ENCODE measurements around the gene PSMB2.

Gene PSMB2

GRCh38 chr1:35657851-35658250, 16.5 kb upstream of the PSMB2 start:
- Histone ChIP-seq H3K4me3 (ENCODE audit: low read length) (no peak overlapping the region), H3K79me2 (ENCODE audit: low read length) (no peaks in the 10 kb centered on the region), H3K9me3 (ENCODE audit: insufficient read depth, low read length) (no peaks in the 10 kb centered on the region), H3K9ac (ENCODE audit: low read length) (no peak overlapping the region), H2AFZ (ENCODE audit: low read depth, low read length) (peak overlapping the region; percentile 56; the same call in 1 of the 2 replicates), H3K4me2 (ENCODE audit: low read length) (0 out of 2 replicates have a peak overlapping the region, but pooled peaks have one; percentile 9), H3K27me3 (ENCODE audit: low read depth, low read length) (no peaks in the 10 kb centered on the region), H3K36me3 (replicated peaks; ENCODE audit: low read depth, low read length) (no peaks in the 10 kb centered on the region), H3K27ac (ENCODE audit: low read length) (no peak overlapping the region), H3K4me1 (ENCODE audit: low read length) (peaks cover 5% of the 10 kb centered on the region), H4K20me1 (ENCODE audit: insufficient read depth, low read length) (no peaks in the 10 kb centered on the region)
- TF ChIP-seq EZH2phosphoT487 (IDR thresholded peaks at IDR 0.05; ENCODE audit: low read depth) (no peak), CTCF (IDR thresholded peaks at IDR 0.05; ENCODE audit: low read depth, low read length) (no peak)

DNA sequence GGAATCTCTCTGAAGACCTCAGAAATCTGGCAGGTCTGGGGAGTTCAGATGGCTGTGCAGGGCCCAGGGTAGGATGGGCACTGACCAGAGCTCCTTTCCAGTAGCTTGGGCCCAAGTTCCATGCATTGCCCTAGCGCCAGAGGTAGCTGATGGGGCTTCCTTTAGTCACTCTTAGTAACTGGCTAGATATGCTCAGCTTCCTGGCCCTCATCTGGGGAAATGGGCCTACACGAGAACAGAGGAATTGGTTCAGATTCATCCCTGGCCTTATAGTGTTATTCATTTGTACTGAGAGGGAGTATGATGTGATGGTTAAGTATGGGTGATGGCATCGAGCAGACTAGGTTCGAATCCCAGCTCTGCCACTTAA, 15.5 kb upstream of the PSMB2 start:
- Histone ChIP-seq H3K9me3 (ENCODE audit: insufficient read depth, low read length) (no peaks in the 10 kb centered on the region), H3K9ac (ENCODE audit: low read length) (no peak overlapping the region), H2AFZ (ENCODE audit: low read depth, low read length) (no peak overlapping the region)

GRCh38 chr1:35656148-35656862, 15.0 kb upstream of the PSMB2 start:
- Histone ChIP-seq H3K27me3 (ENCODE audit: low read depth, low read length) (no peaks in the 10 kb centered on the region), H3K9ac (ENCODE audit: low read length) (no peak overlapping the region), H3K27ac (ENCODE audit: low read length) (no peak overlapping the region), H4K20me1 (ENCODE audit: insufficient read depth, low read length) (no peaks in the 10 kb centered on the region), H3K4me1 (ENCODE audit: low read length) (peaks cover 5% of the 10 kb centered on the region), H3K4me2 (ENCODE audit: low read length) (no peak overlapping the region), H2AFZ (ENCODE audit: low read depth, low read length) (no peak overlapping the region), H3K4me3 (ENCODE audit: low read length) (no peak overlapping the region), H3K9me3 (ENCODE audit: insufficient read depth, low read length) (no peaks in the 10 kb centered on the region), H3K36me3 (replicated peaks; ENCODE audit: low read depth, low read length) (no peaks in the 10 kb centered on the region), H3K79me2 (ENCODE audit: low read length) (no peaks in the 10 kb centered on the region)
- TF ChIP-seq CTCF (IDR thresholded peaks at IDR 0.05; ENCODE audit: low read depth, low read length) (no peak), EZH2phosphoT487 (IDR thresholded peaks at IDR 0.05; ENCODE audit: low read depth) (no peak)

More for the DNA sequence above, 15.5 kb upstream of the PSMB2 start:
- TF ChIP-seq EZH2phosphoT487 (IDR thresholded peaks at IDR 0.05; ENCODE audit: low read depth) = no peak
- TF ChIP-seq CTCF (IDR thresholded peaks at IDR 0.05; ENCODE audit: low read depth, low read length) = no peak
- H3K4me2 ChIP-seq (ENCODE audit: low read length) = no peak overlapping the region
- no peaks in the 10 kb centered on the region for H4K20me1 ChIP-seq (ENCODE audit: insufficient read depth, low read length)
- H3K27me3 ChIP-seq (ENCODE audit: low read depth, low read length) = no peaks in the 10 kb centered on the region
- no peaks in the 10 kb centered on the region for H3K79me2 ChIP-seq (ENCODE audit: low read length)
- no peaks in the 10 kb centered on the region for H3K36me3 ChIP-seq (replicated peaks; ENCODE audit: low read depth, low read length)
- H3K27ac ChIP-seq (ENCODE audit: low read length) = no peak overlapping the region
- no peak overlapping the region for H3K4me3 ChIP-seq (ENCODE audit: low read length)
- H3K4me1 ChIP-seq (ENCODE audit: low read length) = peaks cover 5% of the 10 kb centered on the region

DNA sequence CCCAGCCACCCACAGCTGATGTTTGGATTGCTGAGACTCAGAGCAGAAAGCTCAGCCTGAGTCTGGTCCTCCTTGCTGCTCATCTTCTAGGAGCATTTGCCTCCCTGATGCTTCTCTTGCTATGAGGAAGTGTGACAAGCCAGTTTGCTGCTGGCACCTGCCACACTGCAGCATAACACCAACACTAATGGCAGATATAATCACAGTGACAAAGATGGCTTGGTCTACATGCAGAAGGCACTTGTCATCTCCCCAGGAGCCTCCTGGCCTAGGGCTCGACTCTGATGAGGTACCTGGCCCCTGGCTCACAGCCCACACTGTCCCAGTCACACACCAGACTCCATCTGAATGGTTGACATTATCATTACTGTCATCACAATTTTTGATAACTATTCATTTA, 13.9 kb upstream of the PSMB2 start:
- H3K36me3 ChIP-seq (replicated peaks; ENCODE audit: low read depth, low read length) = no peaks in the 10 kb centered on the region
- H4K20me1 ChIP-seq (ENCODE audit: insufficient read depth, low read length) = no peaks in the 10 kb centered on the region
- peaks cover 5% of the 10 kb centered on the region for H3K4me1 ChIP-seq (ENCODE audit: low read length)

More for the DNA sequence above, 13.9 kb upstream of the PSMB2 start:
- H3K4me3 ChIP-seq (ENCODE audit: low read length) = no peak overlapping the region
- no peaks in the 10 kb centered on the region for H3K79me2 ChIP-seq (ENCODE audit: low read length)
- H3K9ac ChIP-seq (ENCODE audit: low read length) = no peak overlapping the region
- H3K27me3 ChIP-seq (ENCODE audit: low read depth, low read length) = no peaks in the 10 kb centered on the region
- no peak overlapping the region for H3K27ac ChIP-seq (ENCODE audit: low read length)
- TF ChIP-seq CTCF (IDR thresholded peaks at IDR 0.05; ENCODE audit: low read depth, low read length) = no peak
- no peak for TF ChIP-seq EZH2phosphoT487 (IDR thresholded peaks at IDR 0.05; ENCODE audit: low read depth)
- no peak overlapping the region for H2AFZ ChIP-seq (ENCODE audit: low read depth, low read length)
- no peak overlapping the region for H3K4me2 ChIP-seq (ENCODE audit: low read length)
- no peaks in the 10 kb centered on the region for H3K9me3 ChIP-seq (ENCODE audit: insufficient read depth, low read length)
